K562 (cell line): Measurements from ENCODE around the gene BCAS1. TPM values are rescaled to one million over a fixed set of nuclear protein-coding genes. Genes with fewer than 3 reads are reported as not detected.
A peak's percentile ranks its signal among the peaks of the same experiment; 100 is the strongest.

ENCODE experiments used
- ATAC-seq: fragments of 200-7000 bp; cut with Tn5 transposase; 3 replicates; pipeline ENCODE4 v1.9.1; 2020; ENCODE audit warnings: moderate library complexity
- BruUV-seq: library from RNA; stranded (reverse); fragments of 400-500 nt; replicated peaks from 2 replicates; lab custom pipeline; 2021; lab: Mats Ljungman, UMichigan
- CTCF ChIA-PET: fragments of 300-600 bp; formaldehyde crosslinking; extraction: SDS; loops from one replicate; lab custom pipeline; 2021; ENCODE audit warnings: low intra/inter-chr PET ratio; lab: Yijun Ruan, JAX
- POLR2A ChIA-PET: fragments of 300-600, 350-650 bp; sonication (Branson Sonifier 250); formaldehyde crosslinking; extraction: SDS; loops from one replicate; lab custom pipeline; 2021; ENCODE audit warnings: antibody characterized with exemption, inconsistent platforms; lab: Yijun Ruan, JAX
- DNase-seq, 4 experiments: peaks; one replicate each; pipeline versions ENCODE4 v3.0.0 to v3.0.0-alpha.2; 2011 to 2018; ENCODE audit warnings: low spot score in 3 of 4, mixed read lengths in 3 of 4; ENCODE audit errors: extremely low read depth in 1 of 4
- FAIRE-seq: peaks from 2 replicates; lab custom pipeline; 2011; peaks lifted over from hg19 to GRCh38; lab: Jason Lieb, UNC
- H2AFZ ChIP-seq: 2 replicates; pipeline ENCODE4 v1.6.0; 2011; ENCODE audit warnings: low read depth, low read length, control low read depth, inconsistent platforms
- H3K27ac ChIP-seq: fragments of 200-600 bp; 3 replicates; pipeline ENCODE4 v1.8.0; 2011; ENCODE audit warnings: low read depth, mild to moderate bottlenecking, control low read depth, inconsistent platforms, low read length, moderate library complexity, mixed read lengths; ENCODE audit errors: extremely low read depth
- H3K27me3 ChIP-seq, 2 experiments: fragments of 300-600 bp in 1 of 2; 2 replicates in 1 of 2; 3 replicates in 1 of 2; pipeline versions ENCODE4 v1.6.0 to v1.8.0; 2011; ENCODE audit warnings: inconsistent platforms in 2 of 2, low read length in 2 of 2, mild to moderate bottlenecking in 1 of 2, mixed read lengths in 1 of 2, moderate library complexity in 1 of 2; ENCODE audit not compliant: control insufficient read depth in 2 of 2, insufficient read depth in 2 of 2
- H3K36me3 ChIP-seq: fragments of 300-600 bp; 3 replicates; pipeline ENCODE4 v1.8.0; 2011; ENCODE audit warnings: mild to moderate bottlenecking, low read length, inconsistent platforms; ENCODE audit not compliant: control insufficient read depth, insufficient read depth
- H3K4me1 ChIP-seq, 2 experiments: fragments of 200-600 bp in 1 of 2; replicated peaks in 1 of 2; 2 replicates in 1 of 2; 3 replicates in 1 of 2; pipeline versions ENCODE4 v1.5.1 to v1.8.0; 2011; ENCODE audit warnings: inconsistent platforms in 2 of 2, low read length in 2 of 2, mild to moderate bottlenecking in 1 of 2, mixed read lengths in 1 of 2, moderate library complexity in 1 of 2; ENCODE audit not compliant: control insufficient read depth in 2 of 2, insufficient read depth in 2 of 2
- H3K4me2 ChIP-seq: 2 replicates; pipeline ENCODE4 v1.6.1; 2011; ENCODE audit warnings: low read length, control low read depth, inconsistent platforms, mixed read lengths; ENCODE audit not compliant: insufficient read depth
- H3K4me3 ChIP-seq: fragments of 200-600 bp; sonication (generic), shearing (Covaris generic); 2 replicates; pipeline ENCODE4 v1.5.1; 2016; ENCODE audit warnings: control low read depth, inconsistent platforms
- H3K79me2 ChIP-seq: fragments of 200-600 bp; 3 replicates; pipeline ENCODE4 v1.8.0; 2011; ENCODE audit warnings: low read length, inconsistent platforms; ENCODE audit not compliant: control insufficient read depth, insufficient read depth
- H3K9ac ChIP-seq, 2 experiments: 2 replicates each; pipeline versions ENCODE4 v1.6.0 to v1.6.1; 2011; ENCODE audit warnings: low read depth in 2 of 2, low read length in 2 of 2, control low read depth in 1 of 2, inconsistent platforms in 1 of 2, mild to moderate bottlenecking in 1 of 2, mixed read lengths in 1 of 2; ENCODE audit not compliant: insufficient read depth in 1 of 2
- H3K9me1 ChIP-seq: one replicate; pipeline ENCODE4 v1.6.0; 2011; ENCODE audit warnings: inconsistent platforms, mild to moderate bottlenecking, low read length, moderate library complexity; ENCODE audit not compliant: control insufficient read depth, insufficient read depth
- H3K9me3 ChIP-seq: replicated peaks from 2 replicates; pipeline ENCODE4 v1.5.1; 2011; ENCODE audit warnings: low read depth, low read length, inconsistent platforms; ENCODE audit not compliant: control insufficient read depth, insufficient read depth
- H4K20me1 ChIP-seq: replicated peaks from 2 replicates; pipeline ENCODE4 v1.6.1; 2011; ENCODE audit warnings: low read length, inconsistent platforms, mixed read lengths; ENCODE audit not compliant: control insufficient read depth, insufficient read depth
- HNRNPH1 ChIP-seq: fragments of 200-400 bp; formaldehyde crosslinking; optimal IDR thresholded peaks from 2 replicates; pipeline ENCODE3; 2017; ENCODE audit warnings: low read depth, mild to moderate bottlenecking, low read length, moderate library complexity
- NR3C1 ChIP-seq: sonication (generic); formaldehyde crosslinking; IDR thresholded peaks from 2 replicates; pipeline ENCODE4 v1.8.1; 2022; ENCODE audit warnings: missing genetic modification reagents
- TCF7 ChIP-seq: sonication (generic); IDR thresholded peaks from 2 replicates; pipeline ENCODE4 v1.6.1; 2016; ENCODE audit warnings: antibody characterized with exemption, borderline replicate concordance
- WGBS: fragments of 100-300 bp; shearing (Covaris generic); methylation state at CpG from one replicate; pipeline ENCODE4 v1.1.6; 2016; ENCODE audit warnings: low coverage, mixed read lengths; ENCODE audit not compliant: insufficient coverage; ENCODE audit errors: missing lambda C conversion rate; 5-methylcytosine and 5-hydroxymethylcytosine counted together
- in situ Hi-C: fragments of 300-500 bp; cut with MboI; formaldehyde crosslinking; loops from 4 replicates; pipeline ENCODE4 v1.15.0; 2018; ENCODE audit warnings: inconsistent platforms, mixed read lengths
- intact Hi-C: fragments of 100-400 bp; cut with micrococcal nuclease; formaldehyde crosslinking; loops from 2 replicates; pipeline ENCODE4 v1.14.2; 2022
- polyA plus RNA-seq, 8 experiments: library from polyadenylated mRNA; depleted of rRNA in 4 of 8; stranded (reverse) in 5 of 8; unstranded in 3 of 8; fragments of >200 nt; fragmentation: Nextera tagmentation in 2 of 8; fragmentation: Illumina TruSeq in 1 of 8; extraction: Ambion mirVana in 2 of 8; extraction: Trizol in 1 of 8; gene quantifications; 2 replicates each; pipeline versions ENCODE4 v1.2.1 to v1.2.3, GENCODE V29; 2011 to 2014; ENCODE audit warnings: inconsistent platforms in 1 of 8, missing spikeins in 1 of 8
- total RNA-seq, 7 experiments: library from RNA; depleted of rRNA in 6 of 7; stranded (reverse); fragments of >200 nt in 6 of 7; fragmentation: Illumina TruSeq in 2 of 7; extraction: Trizol in 2 of 7; gene quantifications; 2 replicates each; pipeline versions ENCODE4 v1.2.1 to v1.2.3, GENCODE V29; 2011 to 2021; ENCODE audit warnings: low replicate concordance in 1 of 7
- TF ChIP-seq, protein P1 (sequence below), 3 experiments: fragments of 200-800 bp in 1 of 3; fragments of 250-450 bp in 1 of 3; fragments of 450-650 bp in 1 of 3; sonication (Bioruptor Pico) in 1 of 3; sonication (Bioruptor generic) in 1 of 3; formaldehyde crosslinking in 1 of 3; IDR thresholded peaks; 2 replicates each; pipeline versions ENCODE4 v1.6.1 to v1.8.0; 2016 to 2022; ENCODE audit warnings: mild to moderate bottlenecking in 2 of 3, missing genetic modification characterization in 2 of 3, missing compliant biosample characterization in 1 of 3, moderate library complexity in 1 of 3
- TF ChIP-seq, protein P2 (sequence below): fragments of 450-650 bp; IDR thresholded peaks from 2 replicates; pipeline ENCODE4 v1.6.1; 2016; ENCODE audit warnings: low read depth
- TF ChIP-seq, protein P3 (sequence below): conservative IDR thresholded peaks from 2 replicates; pipeline ENCODE4 v1.6.1; 2011; ENCODE audit warnings: low read depth, mild to moderate bottlenecking, low read length; ENCODE audit not compliant: control insufficient read depth

Gene BCAS1
- total and polyA plus RNA-seq, 9 of the 15 experiments (the other 6 are each of a cell fraction or from before 2014, with no cell fraction given): 0.18 to 2.3 (median 0.93) TPM

DNA sequence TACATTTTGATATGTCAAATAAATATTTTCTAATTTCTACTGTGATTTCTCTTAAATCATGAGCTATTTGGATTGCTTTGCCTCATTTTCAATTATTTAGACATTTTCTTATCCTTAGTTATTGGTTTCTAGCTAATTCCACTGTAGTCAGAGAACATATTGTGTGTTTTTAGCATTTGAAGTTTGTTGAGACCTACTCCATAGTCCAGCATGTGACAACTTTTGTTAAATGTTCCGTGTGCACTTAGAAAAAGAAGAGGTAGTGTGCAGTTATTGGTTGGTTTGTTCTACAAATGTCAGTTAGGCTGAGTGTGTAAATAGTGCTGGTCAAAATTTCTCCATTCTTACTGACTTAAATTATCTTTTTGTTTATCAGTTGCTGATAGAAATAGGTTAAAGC, 138.8 kb downstream of the BCAS1 start:
- no peak for ATAC-seq
- no peaks in the 10 kb centered on the region for H4K20me1 ChIP-seq
- ChIA-PET POLR2A (interaction anchor here (1.8 to 2.0 kb wide), 2 partner anchors 12 to 14 kb away, joined by 6 read pairs; no protein-coding TSS in a partner anchor), CTCF (no interaction called here)
- no peak for TF ChIP-seq NR3C1 (CRISPR knock-in tag)
- TF ChIP-seq, protein P1, sequence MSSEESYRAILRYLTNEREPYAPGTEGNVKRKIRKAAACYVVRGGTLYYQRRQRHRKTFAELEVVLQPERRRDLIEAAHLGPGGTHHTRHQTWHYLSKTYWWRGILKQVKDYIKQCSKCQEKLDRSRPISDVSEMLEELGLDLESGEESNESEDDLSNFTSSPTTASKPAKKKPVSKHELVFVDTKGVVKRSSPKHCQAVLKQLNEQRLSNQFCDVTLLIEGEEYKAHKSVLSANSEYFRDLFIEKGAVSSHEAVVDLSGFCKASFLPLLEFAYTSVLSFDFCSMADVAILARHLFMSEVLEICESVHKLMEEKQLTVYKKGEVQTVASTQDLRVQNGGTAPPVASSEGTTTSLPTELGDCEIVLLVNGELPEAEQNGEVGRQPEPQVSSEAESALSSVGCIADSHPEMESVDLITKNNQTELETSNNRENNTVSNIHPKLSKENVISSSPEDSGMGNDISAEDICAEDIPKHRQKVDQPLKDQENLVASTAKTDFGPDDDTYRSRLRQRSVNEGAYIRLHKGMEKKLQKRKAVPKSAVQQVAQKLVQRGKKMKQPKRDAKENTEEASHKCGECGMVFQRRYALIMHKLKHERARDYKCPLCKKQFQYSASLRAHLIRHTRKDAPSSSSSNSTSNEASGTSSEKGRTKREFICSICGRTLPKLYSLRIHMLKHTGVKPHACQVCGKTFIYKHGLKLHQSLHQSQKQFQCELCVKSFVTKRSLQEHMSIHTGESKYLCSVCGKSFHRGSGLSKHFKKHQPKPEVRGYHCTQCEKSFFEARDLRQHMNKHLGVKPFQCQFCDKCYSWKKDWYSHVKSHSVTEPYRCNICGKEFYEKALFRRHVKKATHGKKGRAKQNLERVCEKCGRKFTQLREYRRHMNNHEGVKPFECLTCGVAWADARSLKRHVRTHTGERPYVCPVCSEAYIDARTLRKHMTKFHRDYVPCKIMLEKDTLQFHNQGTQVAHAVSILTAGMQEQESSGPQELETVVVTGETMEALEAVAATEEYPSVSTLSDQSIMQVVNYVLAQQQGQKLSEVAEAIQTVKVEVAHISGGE (CRISPR knock-in tag; IDR thresholded peaks at IDR 0.05): peak in 1 of 3 experiments; percentile 87; a peak in 1 of 6 replicates
- TF ChIP-seq, protein P2, sequence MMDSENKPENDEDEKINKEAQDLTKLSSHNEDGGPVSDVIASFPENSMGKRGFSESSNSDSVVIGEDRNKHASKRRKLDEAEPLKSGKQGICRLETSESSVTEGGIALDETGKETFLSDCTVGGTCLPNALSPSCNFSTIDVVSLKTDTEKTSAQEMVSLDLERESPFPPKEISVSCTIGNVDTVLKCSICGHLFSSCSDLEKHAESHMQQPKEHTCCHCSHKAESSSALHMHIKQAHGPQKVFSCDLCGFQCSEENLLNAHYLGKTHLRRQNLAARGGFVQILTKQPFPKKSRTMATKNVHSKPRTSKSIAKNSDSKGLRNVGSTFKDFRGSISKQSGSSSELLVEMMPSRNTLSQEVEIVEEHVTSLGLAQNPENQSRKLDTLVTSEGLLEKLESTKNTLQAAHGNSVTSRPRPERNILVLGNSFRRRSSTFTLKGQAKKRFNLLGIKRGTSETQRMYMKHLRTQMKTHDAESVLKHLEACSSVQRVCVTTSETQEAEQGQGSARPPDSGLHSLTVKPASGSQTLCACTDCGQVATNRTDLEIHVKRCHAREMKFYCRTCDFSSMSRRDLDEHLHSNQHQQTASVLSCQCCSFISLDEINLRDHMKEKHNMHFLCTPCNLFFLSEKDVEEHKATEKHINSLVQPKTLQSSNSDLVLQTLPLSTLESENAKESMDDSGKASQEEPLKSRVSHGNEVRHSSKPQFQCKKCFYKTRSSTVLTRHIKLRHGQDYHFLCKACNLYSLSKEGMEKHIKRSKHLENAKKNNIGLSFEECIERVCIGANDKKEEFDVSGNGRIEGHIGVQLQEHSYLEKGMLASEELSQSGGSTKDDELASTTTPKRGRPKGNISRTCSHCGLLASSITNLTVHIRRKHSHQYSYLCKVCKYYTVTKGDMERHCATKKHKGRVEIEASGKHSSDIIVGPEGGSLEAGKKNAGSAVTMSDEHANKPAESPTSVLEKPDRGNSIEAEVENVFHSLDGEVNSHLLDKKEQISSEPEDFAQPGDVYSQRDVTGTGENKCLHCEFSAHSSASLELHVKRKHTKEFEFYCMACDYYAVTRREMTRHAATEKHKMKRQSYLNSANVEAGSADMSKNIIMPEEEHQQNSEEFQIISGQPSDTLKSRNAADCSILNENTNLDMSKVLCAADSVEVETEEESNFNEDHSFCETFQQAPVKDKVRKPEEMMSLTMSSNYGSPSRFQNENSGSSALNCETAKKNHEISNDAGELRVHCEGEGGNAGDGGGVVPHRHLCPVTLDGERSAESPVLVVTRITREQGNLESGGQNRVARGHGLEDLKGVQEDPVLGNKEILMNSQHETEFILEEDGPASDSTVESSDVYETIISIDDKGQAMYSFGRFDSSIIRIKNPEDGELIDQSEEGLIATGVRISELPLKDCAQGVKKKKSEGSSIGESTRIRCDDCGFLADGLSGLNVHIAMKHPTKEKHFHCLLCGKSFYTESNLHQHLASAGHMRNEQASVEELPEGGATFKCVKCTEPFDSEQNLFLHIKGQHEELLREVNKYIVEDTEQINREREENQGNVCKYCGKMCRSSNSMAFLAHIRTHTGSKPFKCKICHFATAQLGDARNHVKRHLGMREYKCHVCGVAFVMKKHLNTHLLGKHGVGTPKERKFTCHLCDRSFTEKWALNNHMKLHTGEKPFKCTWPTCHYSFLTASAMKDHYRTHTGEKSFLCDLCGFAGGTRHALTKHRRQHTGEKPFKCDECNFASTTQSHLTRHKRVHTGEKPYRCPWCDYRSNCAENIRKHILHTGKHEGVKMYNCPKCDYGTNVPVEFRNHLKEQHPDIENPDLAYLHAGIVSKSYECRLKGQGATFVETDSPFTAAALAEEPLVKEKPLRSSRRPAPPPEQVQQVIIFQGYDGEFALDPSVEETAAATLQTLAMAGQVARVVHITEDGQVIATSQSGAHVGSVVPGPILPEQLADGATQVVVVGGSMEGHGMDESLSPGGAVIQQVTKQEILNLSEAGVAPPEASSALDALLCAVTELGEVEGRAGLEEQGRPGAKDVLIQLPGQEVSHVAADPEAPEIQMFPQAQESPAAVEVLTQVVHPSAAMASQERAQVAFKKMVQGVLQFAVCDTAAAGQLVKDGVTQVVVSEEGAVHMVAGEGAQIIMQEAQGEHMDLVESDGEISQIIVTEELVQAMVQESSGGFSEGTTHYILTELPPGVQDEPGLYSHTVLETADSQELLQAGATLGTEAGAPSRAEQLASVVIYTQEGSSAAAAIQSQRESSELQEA: no peak
- TF ChIP-seq TCF7: no peak
- TF ChIP-seq HNRNPH1: no peak
- TF ChIP-seq, protein P3, sequence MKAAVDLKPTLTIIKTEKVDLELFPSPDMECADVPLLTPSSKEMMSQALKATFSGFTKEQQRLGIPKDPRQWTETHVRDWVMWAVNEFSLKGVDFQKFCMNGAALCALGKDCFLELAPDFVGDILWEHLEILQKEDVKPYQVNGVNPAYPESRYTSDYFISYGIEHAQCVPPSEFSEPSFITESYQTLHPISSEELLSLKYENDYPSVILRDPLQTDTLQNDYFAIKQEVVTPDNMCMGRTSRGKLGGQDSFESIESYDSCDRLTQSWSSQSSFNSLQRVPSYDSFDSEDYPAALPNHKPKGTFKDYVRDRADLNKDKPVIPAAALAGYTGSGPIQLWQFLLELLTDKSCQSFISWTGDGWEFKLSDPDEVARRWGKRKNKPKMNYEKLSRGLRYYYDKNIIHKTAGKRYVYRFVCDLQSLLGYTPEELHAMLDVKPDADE: no peak
- no peak overlapping the region for H3K27ac ChIP-seq
- 50% methylated on average over 1 of the region's 1 CpG for WGBS
- no peak overlapping the region for H3K4me3 ChIP-seq
- intact Hi-C loops: no loop called here
- no peaks in the 10 kb centered on the region for H3K9me3 ChIP-seq
- no peak overlapping the region for H3K4me2 ChIP-seq
- H3K9me1 ChIP-seq: no peaks in the 10 kb centered on the region
- no TSS peak for BruUV-seq
- H3K9ac ChIP-seq: no peak overlapping the region
- FAIRE-seq: no peak
- no peaks in the 10 kb centered on the region for H3K27me3 ChIP-seq
- in situ Hi-C loops: no loop called here
- no peaks in the 10 kb centered on the region for H3K79me2 ChIP-seq
- no peaks in the 10 kb centered on the region for H3K36me3 ChIP-seq
- no peak for DNase-seq
- H2AFZ ChIP-seq: 0 out of 2 replicates have a peak overlapping the region, but pooled peaks have one; percentile 48
- H3K4me1 ChIP-seq: peaks cover 0 to 22% of the 10 kb centered on the region in 2 experiments; a peak in 4 of 5 replicates
